ENCODE data around the gene TPRG1L. TPM values are rescaled to one million over a fixed set of nuclear protein-coding genes. Genes with fewer than 3 reads are reported as not detected.

TPRG1L gene
- total and polyA plus RNA-seq, 10 of the 15 experiments (the other 5 are each of a cell fraction or from before 2014, with no cell fraction given): 1.5 to 16.5 (median 8.0) TPM

DNA sequence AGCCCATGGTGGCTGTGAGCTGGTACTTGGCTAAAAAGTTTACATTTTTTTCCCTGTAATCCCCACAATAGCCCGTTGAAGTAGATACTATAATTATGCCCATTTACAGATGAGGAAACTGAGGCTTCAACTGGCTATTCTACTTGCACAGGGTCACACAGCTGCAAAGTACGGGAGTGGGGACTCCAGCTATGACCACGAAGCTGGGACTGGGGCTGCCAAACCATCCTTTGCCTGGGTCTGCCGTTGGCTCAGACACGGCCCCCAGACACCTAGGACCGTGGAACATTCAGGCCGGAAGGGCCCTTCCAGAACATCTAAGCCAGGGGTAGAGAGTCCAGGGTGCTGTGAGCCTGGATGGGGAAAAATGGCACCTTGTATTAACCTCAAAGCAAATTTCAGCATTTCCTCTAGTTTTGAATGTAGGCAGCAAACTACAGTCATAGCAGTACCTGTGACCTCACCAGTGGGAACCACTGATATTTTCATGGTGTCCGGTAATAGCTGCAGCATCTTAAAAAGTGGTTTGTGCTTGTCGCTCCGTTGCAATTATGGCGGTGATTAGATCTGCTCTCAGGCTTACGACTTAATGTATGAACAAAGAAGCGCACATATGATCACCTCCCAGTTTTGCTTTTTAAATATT, 31.8 kb downstream of the TPRG1L start (continued):
- TF ChIP-seq, protein P1, sequence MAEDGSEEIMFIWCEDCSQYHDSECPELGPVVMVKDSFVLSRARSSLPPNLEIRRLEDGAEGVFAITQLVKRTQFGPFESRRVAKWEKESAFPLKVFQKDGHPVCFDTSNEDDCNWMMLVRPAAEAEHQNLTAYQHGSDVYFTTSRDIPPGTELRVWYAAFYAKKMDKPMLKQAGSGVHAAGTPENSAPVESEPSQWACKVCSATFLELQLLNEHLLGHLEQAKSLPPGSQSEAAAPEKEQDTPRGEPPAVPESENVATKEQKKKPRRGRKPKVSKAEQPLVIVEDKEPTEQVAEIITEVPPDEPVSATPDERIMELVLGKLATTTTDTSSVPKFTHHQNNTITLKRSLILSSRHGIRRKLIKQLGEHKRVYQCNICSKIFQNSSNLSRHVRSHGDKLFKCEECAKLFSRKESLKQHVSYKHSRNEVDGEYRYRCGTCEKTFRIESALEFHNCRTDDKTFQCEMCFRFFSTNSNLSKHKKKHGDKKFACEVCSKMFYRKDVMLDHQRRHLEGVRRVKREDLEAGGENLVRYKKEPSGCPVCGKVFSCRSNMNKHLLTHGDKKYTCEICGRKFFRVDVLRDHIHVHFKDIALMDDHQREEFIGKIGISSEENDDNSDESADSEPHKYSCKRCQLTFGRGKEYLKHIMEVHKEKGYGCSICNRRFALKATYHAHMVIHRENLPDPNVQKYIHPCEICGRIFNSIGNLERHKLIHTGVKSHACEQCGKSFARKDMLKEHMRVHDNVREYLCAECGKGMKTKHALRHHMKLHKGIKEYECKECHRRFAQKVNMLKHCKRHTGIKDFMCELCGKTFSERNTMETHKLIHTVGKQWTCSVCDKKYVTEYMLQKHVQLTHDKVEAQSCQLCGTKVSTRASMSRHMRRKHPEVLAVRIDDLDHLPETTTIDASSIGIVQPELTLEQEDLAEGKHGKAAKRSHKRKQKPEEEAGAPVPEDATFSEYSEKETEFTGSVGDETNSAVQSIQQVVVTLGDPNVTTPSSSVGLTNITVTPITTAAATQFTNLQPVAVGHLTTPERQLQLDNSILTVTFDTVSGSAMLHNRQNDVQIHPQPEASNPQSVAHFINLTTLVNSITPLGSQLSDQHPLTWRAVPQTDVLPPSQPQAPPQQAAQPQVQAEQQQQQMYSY (CRISPR knock-in tag; IDR thresholded peaks at IDR 0.05): no peak
- TF ChIP-seq CBX3 (IDR thresholded peaks at IDR 0.05; ENCODE audit: borderline replicate concordance, low read depth) (no peak), SIN3A (IDR thresholded peaks at IDR 0.05; ENCODE audit: low read depth, low read length) (no peak), SREBF2 (IDR thresholded peaks at IDR 0.05; ENCODE audit: low read length) (no peak), USF2 (IDR thresholded peaks at IDR 0.05; ENCODE audit: borderline replicate concordance, low read depth, low read length) (no peak), CHD2 (IDR thresholded peaks at IDR 0.05; ENCODE audit: borderline replicate concordance, low read depth, low read length) (no peak; the same call in 1 of the 2 replicates), STAT1 (conservative IDR thresholded peaks at IDR 0.05) (no peak), TCF7 (IDR thresholded peaks at IDR 0.05; ENCODE audit: borderline replicate concordance) (no peak; the same call in 1 of the 2 replicates), MTA3 (IDR thresholded peaks at IDR 0.05; ENCODE audit: borderline replicate concordance, low read length) (peak; percentile 82), LARP7 (IDR thresholded peaks at IDR 0.05) (no peak), DPF2 (IDR thresholded peaks at IDR 0.05) (peak; percentile 96), EGR1 (IDR thresholded peaks at IDR 0.05; ENCODE audit: borderline replicate concordance in 1 of 2, low read depth in 2 of 2, low read length in 2 of 2) (peak in 1 of 2 experiments; percentile 24; a peak in 1 of 3 replicates), STAT3 (IDR thresholded peaks at IDR 0.05; ENCODE audit: low read depth, low read length) (peak; percentile 81; the same call in 1 of the 2 replicates), TAF1 (IDR thresholded peaks at IDR 0.05; ENCODE audit: borderline replicate concordance, low read depth, low read length) (peak; percentile 59; the same call in 1 of the 2 replicates), PAX5 (IDR thresholded peaks at IDR 0.05; ENCODE audit: borderline replicate concordance, low read depth, low read length) (peak; percentile 81; the same call in 1 of the 2 replicates), NFXL1 (IDR thresholded peaks at IDR 0.05; ENCODE audit: borderline replicate concordance) (no peak), WRNIP1 (IDR thresholded peaks at IDR 0.05; ENCODE audit: borderline replicate concordance, low read depth, low read length) (no peak), HDAC2 (IDR thresholded peaks at IDR 0.05) (no peak; the same call in 1 of the 2 replicates)
- TF ChIP-seq, protein P2, sequence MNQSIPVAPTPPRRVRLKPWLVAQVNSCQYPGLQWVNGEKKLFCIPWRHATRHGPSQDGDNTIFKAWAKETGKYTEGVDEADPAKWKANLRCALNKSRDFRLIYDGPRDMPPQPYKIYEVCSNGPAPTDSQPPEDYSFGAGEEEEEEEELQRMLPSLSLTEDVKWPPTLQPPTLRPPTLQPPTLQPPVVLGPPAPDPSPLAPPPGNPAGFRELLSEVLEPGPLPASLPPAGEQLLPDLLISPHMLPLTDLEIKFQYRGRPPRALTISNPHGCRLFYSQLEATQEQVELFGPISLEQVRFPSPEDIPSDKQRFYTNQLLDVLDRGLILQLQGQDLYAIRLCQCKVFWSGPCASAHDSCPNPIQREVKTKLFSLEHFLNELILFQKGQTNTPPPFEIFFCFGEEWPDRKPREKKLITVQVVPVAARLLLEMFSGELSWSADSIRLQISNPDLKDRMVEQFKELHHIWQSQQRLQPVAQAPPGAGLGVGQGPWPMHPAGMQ (IDR thresholded peaks at IDR 0.05; ENCODE audit: borderline replicate concordance): no peak
- TF ChIP-seq, protein P3, sequence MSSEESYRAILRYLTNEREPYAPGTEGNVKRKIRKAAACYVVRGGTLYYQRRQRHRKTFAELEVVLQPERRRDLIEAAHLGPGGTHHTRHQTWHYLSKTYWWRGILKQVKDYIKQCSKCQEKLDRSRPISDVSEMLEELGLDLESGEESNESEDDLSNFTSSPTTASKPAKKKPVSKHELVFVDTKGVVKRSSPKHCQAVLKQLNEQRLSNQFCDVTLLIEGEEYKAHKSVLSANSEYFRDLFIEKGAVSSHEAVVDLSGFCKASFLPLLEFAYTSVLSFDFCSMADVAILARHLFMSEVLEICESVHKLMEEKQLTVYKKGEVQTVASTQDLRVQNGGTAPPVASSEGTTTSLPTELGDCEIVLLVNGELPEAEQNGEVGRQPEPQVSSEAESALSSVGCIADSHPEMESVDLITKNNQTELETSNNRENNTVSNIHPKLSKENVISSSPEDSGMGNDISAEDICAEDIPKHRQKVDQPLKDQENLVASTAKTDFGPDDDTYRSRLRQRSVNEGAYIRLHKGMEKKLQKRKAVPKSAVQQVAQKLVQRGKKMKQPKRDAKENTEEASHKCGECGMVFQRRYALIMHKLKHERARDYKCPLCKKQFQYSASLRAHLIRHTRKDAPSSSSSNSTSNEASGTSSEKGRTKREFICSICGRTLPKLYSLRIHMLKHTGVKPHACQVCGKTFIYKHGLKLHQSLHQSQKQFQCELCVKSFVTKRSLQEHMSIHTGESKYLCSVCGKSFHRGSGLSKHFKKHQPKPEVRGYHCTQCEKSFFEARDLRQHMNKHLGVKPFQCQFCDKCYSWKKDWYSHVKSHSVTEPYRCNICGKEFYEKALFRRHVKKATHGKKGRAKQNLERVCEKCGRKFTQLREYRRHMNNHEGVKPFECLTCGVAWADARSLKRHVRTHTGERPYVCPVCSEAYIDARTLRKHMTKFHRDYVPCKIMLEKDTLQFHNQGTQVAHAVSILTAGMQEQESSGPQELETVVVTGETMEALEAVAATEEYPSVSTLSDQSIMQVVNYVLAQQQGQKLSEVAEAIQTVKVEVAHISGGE (CRISPR knock-in tag; IDR thresholded peaks at IDR 0.05): no peak

Data from GM12878 (cell line).